Measurements from ENCODE around the gene EXTL1.

The EXTL1 gene

GRCh38 chr1:26038477-26038876, 16.9 kb downstream of the EXTL1 start:
- TF ChIP-seq, protein P1, sequence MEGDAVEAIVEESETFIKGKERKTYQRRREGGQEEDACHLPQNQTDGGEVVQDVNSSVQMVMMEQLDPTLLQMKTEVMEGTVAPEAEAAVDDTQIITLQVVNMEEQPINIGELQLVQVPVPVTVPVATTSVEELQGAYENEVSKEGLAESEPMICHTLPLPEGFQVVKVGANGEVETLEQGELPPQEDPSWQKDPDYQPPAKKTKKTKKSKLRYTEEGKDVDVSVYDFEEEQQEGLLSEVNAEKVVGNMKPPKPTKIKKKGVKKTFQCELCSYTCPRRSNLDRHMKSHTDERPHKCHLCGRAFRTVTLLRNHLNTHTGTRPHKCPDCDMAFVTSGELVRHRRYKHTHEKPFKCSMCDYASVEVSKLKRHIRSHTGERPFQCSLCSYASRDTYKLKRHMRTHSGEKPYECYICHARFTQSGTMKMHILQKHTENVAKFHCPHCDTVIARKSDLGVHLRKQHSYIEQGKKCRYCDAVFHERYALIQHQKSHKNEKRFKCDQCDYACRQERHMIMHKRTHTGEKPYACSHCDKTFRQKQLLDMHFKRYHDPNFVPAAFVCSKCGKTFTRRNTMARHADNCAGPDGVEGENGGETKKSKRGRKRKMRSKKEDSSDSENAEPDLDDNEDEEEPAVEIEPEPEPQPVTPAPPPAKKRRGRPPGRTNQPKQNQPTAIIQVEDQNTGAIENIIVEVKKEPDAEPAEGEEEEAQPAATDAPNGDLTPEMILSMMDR (conservative IDR thresholded peaks at IDR 0.05) = no peak

GRCh38 chr1:26038904-26039303, 17.3 kb downstream of the EXTL1 start:
- TF ChIP-seq, protein P1 (conservative IDR thresholded peaks at IDR 0.05) = no peak
- H3K27ac ChIP-seq = no peak overlapping the region

More at GRCh38 chr1:26038477-26038876, 16.9 kb downstream of the EXTL1 start:
- no peak overlapping the region for H3K27ac ChIP-seq

DNA sequence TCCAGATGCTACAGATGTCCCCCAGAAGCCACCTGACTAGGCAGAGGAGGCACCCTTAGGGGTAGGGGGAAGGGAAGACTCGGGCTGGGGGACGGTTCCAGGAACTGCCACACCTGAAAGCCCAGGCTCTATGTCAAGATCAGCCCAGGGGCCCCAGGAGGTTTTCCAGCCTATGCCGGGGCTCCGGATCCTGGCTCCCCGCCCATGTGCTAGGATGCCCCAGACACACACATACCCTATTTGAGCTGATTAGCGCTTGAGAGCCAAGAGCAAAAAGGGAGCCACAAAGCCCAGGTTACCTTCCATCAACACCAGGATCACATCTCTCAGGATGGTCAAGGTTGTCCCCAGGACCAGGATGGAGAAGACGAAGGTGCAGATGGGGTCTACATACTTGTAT, 19.8 kb downstream of the EXTL1 start:
- TF ChIP-seq, protein P1 (conservative IDR thresholded peaks at IDR 0.05) = no peak
- H3K27ac ChIP-seq = no peak overlapping the region

DNA sequence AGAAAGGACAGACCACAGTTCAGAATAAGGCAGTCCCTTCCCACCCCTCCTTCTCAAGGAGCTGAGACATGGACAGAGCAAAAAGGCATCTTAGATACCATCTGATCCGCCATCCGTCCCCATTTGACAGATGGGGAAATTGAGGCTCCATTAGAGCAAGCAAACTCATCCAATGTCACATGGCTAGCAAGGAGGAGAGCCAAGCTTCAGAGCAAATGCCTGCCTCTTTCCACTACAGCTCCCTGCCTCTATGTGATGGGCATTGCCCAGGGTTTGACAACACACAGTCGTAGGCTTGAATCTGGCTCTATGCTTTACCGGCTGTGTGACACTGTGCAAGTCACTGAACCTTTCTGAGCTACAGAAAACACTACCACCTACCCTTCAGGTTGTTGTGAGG, 20.4 kb downstream of the EXTL1 start:
- TF ChIP-seq, protein P1 (conservative IDR thresholded peaks at IDR 0.05) = no peak
- no peak overlapping the region for H3K27ac ChIP-seq

DNA sequence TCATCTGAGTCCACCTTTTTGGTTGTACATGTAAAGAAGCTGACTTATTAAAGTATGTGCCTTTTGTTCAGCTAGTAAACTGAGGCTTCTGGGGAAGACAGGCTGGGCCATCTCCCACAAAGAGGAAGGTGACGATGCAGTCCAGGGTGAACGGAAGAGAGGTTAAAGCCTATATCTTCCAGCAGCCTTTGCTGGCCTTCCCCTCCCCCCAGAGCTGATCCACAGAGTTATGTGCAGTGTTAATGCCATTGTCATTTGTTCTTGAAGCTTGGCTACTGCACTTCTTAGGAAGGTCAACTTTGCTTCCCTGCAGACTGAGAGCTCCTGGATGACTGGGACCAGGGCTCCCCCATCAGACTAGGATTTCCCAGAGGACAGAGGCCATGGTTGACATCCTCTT, 22.2 kb downstream of the EXTL1 start:
- no peak overlapping the region for H3K27ac ChIP-seq
- TF ChIP-seq, protein P1 (conservative IDR thresholded peaks at IDR 0.05) = no peak

DNA sequence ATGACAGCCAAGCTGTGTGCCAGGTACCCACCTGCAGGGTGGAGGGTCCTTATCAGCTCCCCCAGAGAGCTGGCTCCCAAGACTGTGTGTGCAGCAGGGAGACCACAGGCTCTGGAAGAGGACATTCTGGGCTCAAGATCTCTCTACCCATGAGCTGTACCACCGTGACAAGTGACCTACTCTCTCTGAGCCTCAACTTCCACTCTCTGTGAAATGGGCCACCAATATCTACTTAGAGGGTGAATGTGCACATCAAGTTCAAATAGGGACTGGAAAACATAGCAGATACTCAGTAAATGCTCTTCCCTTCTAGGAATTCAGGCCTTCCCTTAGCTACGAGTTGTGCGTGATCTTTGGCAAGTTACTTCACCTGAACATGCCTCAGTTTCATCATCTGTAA, 22.8 kb downstream of the EXTL1 start:
- H3K27ac ChIP-seq = no peak overlapping the region
- TF ChIP-seq, protein P1 (conservative IDR thresholded peaks at IDR 0.05) = no peak

- H3K27ac ChIP-seq = no peak overlapping the region
- TF ChIP-seq, protein P1 (conservative IDR thresholded peaks at IDR 0.05) = no peak
Observed at GRCh38 chr1:26044971-26045721, 23.6 kb downstream of the EXTL1 start.

Data from VCaP (cell line).